ENCODE data around the gene FGF8. TPM values are rescaled to one million over a fixed set of nuclear protein-coding genes. Genes with fewer than 3 reads are reported as not detected.

FGF8 gene
- total RNA-seq, 1 experiment from 2014 or later, result 0.39 TPM

DNA sequence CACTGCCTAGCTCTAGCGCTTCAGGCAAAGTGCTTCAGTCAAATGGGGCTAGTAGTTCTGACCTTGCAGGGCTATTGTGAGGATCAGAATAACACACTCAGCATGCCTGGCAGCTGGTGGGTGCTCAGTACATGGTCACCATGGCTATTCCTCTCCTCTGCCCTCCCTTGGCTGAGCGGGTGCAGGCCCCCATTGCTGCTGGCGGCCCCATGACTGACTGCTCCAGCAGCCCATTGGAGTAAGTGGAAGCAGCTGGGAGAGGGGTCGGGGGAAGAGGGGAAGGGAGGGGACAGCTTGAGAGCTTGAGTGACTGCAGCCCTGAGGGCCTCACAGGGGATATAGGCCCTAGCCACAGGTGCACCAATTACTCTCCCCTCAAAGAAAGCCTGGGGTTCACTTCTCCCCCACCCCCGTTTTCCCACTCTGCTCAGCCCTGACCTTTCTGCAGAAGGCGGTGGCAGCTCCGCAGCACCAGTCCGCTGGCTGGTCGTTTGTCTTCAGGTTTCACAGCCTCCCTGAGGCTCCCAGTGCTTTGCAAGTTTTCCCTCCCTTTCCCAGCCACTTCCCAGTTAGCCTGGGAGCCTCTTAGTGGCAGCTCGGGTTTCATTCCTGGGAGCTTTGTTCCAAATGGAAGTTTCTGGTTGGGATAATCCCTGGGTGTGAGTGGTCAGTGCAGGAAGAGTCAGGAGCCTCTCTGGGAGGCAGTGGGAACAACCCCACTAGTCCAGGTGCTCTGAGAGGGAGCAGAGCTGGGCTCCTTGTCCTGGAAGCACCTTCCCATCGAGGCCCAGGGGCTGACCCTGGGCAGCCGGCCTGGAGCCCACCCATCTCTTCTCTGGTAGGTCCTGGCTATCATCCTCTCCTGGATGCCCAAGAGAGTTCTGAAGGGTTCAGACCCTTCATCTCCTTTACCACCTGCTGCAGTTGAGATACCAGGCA is 16.3 kb downstream of the FGF8 start:
- ChIA-PET CTCF (interaction anchor here (0.5 to 0.8 kb wide), 2 partner anchors 10 to 22 kb away, joined by 3 to 11 read pairs; no protein-coding TSS in a partner anchor), POLR2A (interaction anchor here (0.6 kb wide), 1 partner anchor 8 kb away, joined by 3 read pairs; no protein-coding TSS in a partner anchor)
- no TSS peak for BruUV-seq (replicated peaks)
- H3K36me3 ChIP-seq (ENCODE audit: control insufficient read depth, insufficient read depth, low read length), result no peaks in the 10 kb centered on the region
- ATAC-seq (no peak), DNase-seq (ENCODE audit: low read depth, low spot score) (no peak)
- H3K27me3 ChIP-seq (ENCODE audit: control insufficient read depth, insufficient read depth, low read length), result no peaks in the 10 kb centered on the region; the same call in 1 of the 2 replicates
- H3K27ac ChIP-seq (ENCODE audit: low read length), result no peak overlapping the region
- in situ Hi-C loops (cut with HindIII; ENCODE audit: low pct_unique_long_range_greater_than_20kb, low sequenced_read_pairs) (no loop called here), intact Hi-C loops (cut with micrococcal nuclease; ENCODE audit: unreplicated experiment) (no loop called here)
- no peak overlapping the region for H3K4me3 ChIP-seq (ENCODE audit: low read depth in 2 of 2, low read length in 2 of 2)
- H3K4me1 ChIP-seq (ENCODE audit: control insufficient read depth, insufficient read depth, low read length), result no peaks in the 10 kb centered on the region
- H3K9me3 ChIP-seq (ENCODE audit: control insufficient read depth, insufficient read depth, low read depth, low read length), result no peaks in the 10 kb centered on the region
- TF ChIP-seq POLR2AphosphoS5 (IDR thresholded peaks at IDR 0.05; ENCODE audit: low read depth, low read length) (no peak), TCF7L2 (IDR thresholded peaks at IDR 0.05; ENCODE audit: low read depth, low read length) (no peak)
- TF ChIP-seq, protein P1, sequence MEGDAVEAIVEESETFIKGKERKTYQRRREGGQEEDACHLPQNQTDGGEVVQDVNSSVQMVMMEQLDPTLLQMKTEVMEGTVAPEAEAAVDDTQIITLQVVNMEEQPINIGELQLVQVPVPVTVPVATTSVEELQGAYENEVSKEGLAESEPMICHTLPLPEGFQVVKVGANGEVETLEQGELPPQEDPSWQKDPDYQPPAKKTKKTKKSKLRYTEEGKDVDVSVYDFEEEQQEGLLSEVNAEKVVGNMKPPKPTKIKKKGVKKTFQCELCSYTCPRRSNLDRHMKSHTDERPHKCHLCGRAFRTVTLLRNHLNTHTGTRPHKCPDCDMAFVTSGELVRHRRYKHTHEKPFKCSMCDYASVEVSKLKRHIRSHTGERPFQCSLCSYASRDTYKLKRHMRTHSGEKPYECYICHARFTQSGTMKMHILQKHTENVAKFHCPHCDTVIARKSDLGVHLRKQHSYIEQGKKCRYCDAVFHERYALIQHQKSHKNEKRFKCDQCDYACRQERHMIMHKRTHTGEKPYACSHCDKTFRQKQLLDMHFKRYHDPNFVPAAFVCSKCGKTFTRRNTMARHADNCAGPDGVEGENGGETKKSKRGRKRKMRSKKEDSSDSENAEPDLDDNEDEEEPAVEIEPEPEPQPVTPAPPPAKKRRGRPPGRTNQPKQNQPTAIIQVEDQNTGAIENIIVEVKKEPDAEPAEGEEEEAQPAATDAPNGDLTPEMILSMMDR (IDR thresholded peaks at IDR 0.05), result no peak
- TF ChIP-seq, protein P2, sequence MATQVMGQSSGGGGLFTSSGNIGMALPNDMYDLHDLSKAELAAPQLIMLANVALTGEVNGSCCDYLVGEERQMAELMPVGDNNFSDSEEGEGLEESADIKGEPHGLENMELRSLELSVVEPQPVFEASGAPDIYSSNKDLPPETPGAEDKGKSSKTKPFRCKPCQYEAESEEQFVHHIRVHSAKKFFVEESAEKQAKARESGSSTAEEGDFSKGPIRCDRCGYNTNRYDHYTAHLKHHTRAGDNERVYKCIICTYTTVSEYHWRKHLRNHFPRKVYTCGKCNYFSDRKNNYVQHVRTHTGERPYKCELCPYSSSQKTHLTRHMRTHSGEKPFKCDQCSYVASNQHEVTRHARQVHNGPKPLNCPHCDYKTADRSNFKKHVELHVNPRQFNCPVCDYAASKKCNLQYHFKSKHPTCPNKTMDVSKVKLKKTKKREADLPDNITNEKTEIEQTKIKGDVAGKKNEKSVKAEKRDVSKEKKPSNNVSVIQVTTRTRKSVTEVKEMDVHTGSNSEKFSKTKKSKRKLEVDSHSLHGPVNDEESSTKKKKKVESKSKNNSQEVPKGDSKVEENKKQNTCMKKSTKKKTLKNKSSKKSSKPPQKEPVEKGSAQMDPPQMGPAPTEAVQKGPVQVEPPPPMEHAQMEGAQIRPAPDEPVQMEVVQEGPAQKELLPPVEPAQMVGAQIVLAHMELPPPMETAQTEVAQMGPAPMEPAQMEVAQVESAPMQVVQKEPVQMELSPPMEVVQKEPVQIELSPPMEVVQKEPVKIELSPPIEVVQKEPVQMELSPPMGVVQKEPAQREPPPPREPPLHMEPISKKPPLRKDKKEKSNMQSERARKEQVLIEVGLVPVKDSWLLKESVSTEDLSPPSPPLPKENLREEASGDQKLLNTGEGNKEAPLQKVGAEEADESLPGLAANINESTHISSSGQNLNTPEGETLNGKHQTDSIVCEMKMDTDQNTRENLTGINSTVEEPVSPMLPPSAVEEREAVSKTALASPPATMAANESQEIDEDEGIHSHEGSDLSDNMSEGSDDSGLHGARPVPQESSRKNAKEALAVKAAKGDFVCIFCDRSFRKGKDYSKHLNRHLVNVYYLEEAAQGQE (IDR thresholded peaks at IDR 0.05; ENCODE audit: insufficient read depth in 1 of 2, low read depth in 2 of 2, low read length in 1 of 2), result no peak

DNA sequence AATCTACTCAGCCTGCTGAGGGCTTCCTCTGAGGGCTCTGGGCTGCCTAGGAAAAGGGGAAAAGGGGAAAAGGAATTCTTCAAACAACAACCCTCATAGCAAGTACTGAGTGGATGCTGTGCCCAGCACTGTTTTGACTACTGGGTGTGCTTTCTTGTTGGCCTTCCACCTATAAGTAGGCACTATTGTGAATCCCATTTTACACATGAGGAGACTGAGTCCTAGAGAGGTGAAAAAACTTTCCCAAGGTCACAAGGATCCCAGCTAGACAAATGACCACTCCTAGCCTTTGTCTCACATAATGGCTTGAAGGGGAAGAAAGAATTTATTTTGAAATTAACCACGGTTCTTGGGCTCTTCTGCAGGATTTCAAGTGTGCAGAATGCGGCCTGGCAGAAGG is 17.1 kb downstream of the FGF8 start:
- H3K27ac ChIP-seq (ENCODE audit: low read length), result no peak overlapping the region
- DNase-seq (ENCODE audit: low read depth, low spot score) (no peak), ATAC-seq (no peak)
- H3K4me1 ChIP-seq (ENCODE audit: control insufficient read depth, insufficient read depth, low read length), result no peaks in the 10 kb centered on the region
- peaks cover 2% of the 10 kb centered on the region; the same call in 1 of the 2 replicates for H3K27me3 ChIP-seq (ENCODE audit: control insufficient read depth, insufficient read depth, low read length)
- BruUV-seq (replicated peaks), result no TSS peak
- in situ Hi-C loops (cut with HindIII; ENCODE audit: low pct_unique_long_range_greater_than_20kb, low sequenced_read_pairs) (no loop called here), intact Hi-C loops (cut with micrococcal nuclease; ENCODE audit: unreplicated experiment) (no loop called here)
- H3K36me3 ChIP-seq (ENCODE audit: control insufficient read depth, insufficient read depth, low read length), result no peaks in the 10 kb centered on the region
- H3K4me3 ChIP-seq (ENCODE audit: low read depth in 2 of 2, low read length in 2 of 2), result no peak overlapping the region
- no peaks in the 10 kb centered on the region for H3K9me3 ChIP-seq (ENCODE audit: control insufficient read depth, insufficient read depth, low read depth, low read length)
- ChIA-PET CTCF (no interaction called here), POLR2A (no interaction called here)
- no peak for TF ChIP-seq POLR2AphosphoS5 (IDR thresholded peaks at IDR 0.05; ENCODE audit: low read depth, low read length)
- TF ChIP-seq SIN3A (IDR thresholded peaks at IDR 0.05; ENCODE audit: borderline replicate concordance, insufficient read depth, low read depth, low read length), result no peak
- TF ChIP-seq, protein P2 (IDR thresholded peaks at IDR 0.05; ENCODE audit: insufficient read depth in 1 of 2, low read depth in 2 of 2, low read length in 1 of 2), result no peak
- TF ChIP-seq, protein P1 (IDR thresholded peaks at IDR 0.05), result no peak
- TF ChIP-seq TCF7L2 (IDR thresholded peaks at IDR 0.05; ENCODE audit: low read depth, low read length), result no peak
